ENCODE measurements around the gene EMP1. TPM values are rescaled to one million over a fixed set of nuclear protein-coding genes. Genes with fewer than 3 reads are reported as not detected.

EMP1 gene
- total RNA-seq, 1 experiment from 2014 or later: 0.63 TPM

GRCh38 chr12:13223941-13224340 is 27.4 kb downstream of the EMP1 start:
- Histone ChIP-seq H2AFZ (ENCODE audit: low read length) (no peak overlapping the region), H2BK5ac (ENCODE audit: insufficient read length, low read length) (no peak overlapping the region), H3K23ac (ENCODE audit: insufficient read length, low read depth, low read length) (no peak overlapping the region), H3K4me1 (ENCODE audit: insufficient read depth, low read length) (no peaks in the 10 kb centered on the region), H2BK15ac (ENCODE audit: low read depth, low read length) (no peak overlapping the region), H4K20me1 (ENCODE audit: control insufficient read depth, insufficient read depth, insufficient read length) (no peaks in the 10 kb centered on the region), H2AK5ac (ENCODE audit: insufficient read length, low read length) (no peak overlapping the region), H3K9ac (ENCODE audit: extremely low read depth, insufficient read length, low read length) (no peak overlapping the region), H3K79me2 (ENCODE audit: insufficient read depth, low read length) (no peaks in the 10 kb centered on the region), H3K56ac (ENCODE audit: insufficient read length, low read depth, low read length) (no peak overlapping the region), H3K79me1 (ENCODE audit: insufficient read depth, low read depth, low read length, poor library complexity, severe bottlenecking) (no peaks in the 10 kb centered on the region), H4K8ac (replicated peaks; ENCODE audit: insufficient read length, low read depth, low read length) (no peak overlapping the region), H3T11ph (ENCODE audit: low read length) (no peak overlapping the region), H3K14ac (ENCODE audit: insufficient read depth, low read length) (no peak overlapping the region), H3K18ac (ENCODE audit: insufficient read length, low read depth, low read length) (no peak overlapping the region), H2BK20ac (ENCODE audit: low read depth, low read length, poor library complexity, severe bottlenecking) (no peak overlapping the region), H3K23me2 (ENCODE audit: insufficient read length, low read depth, low read length, poor library complexity, severe bottlenecking) (no peaks in the 10 kb centered on the region), H2BK12ac (ENCODE audit: insufficient read length, low read depth, low read length) (no peak overlapping the region), H2BK120ac (ENCODE audit: low read depth, low read length, poor library complexity, severe bottlenecking) (no peak overlapping the region), H3K9me3 (ENCODE audit: control insufficient read depth, low read depth, low read length) (peaks cover 3% of the 10 kb centered on the region), H3K27me3 (ENCODE audit: insufficient read depth, low read length) (no peaks in the 10 kb centered on the region), H4K91ac (ENCODE audit: insufficient read length, low read depth, low read length) (no peak overlapping the region), H3K4ac (ENCODE audit: low read depth, low read length) (no peak overlapping the region), H4K5ac (ENCODE audit: insufficient read length, low read depth, low read length) (no peak overlapping the region), H3K4me2 (ENCODE audit: insufficient read depth, insufficient read length, low read length) (no peak overlapping the region), H3K27ac (ENCODE audit: insufficient read length, low read depth, low read length) (no peak overlapping the region)
- H3K36me3 Mint-ChIP-seq (ENCODE audit: insufficient read depth in 1 of 3, low read depth in 3 of 3): peaks cover 0 to 7% (median 5%) of the 10 kb centered on the region in 3 experiments; a peak in 4 of 7 replicates
- no peak for DNase-seq
- no peaks in the 10 kb centered on the region; the same call in 1 of the 2 replicates for H3K27me3 Mint-ChIP-seq (ENCODE audit: low read depth)
- no peak overlapping the region for H3K4me3 Mint-ChIP-seq
- no peak overlapping the region for H3K27ac Mint-ChIP-seq
- WGBS (ENCODE audit: extremely low coverage, insufficient read length, low lambda C conversion rate): no CpG with 5 or more reads among the region's 3 CpGs
- H3K9me3 Mint-ChIP-seq: peaks cover 6% of the 10 kb centered on the region in 2 experiments; a peak in 4 of 5 replicates
- TF ChIP-seq CTCF (conservative IDR thresholded peaks at IDR 0.05): no peak
- no peaks in the 10 kb centered on the region for H3K4me1 Mint-ChIP-seq

Data from H9 (cell line).